Heart left ventricle (tissue), 16 donors: ENCODE results near the gene CDA. TPM values are rescaled to one million over a fixed set of nuclear protein-coding genes. Genes with fewer than 3 reads are reported as not detected.

Experiments used
- ATAC-seq, 4 donors: fragments of 200-7000 bp; cut with Tn5 transposase; one replicate each; pipeline ENCODE4 v1.9.1; 2020 to 2022; ENCODE audit warnings: moderate library complexity in 4 of 4, mild to moderate bottlenecking in 3 of 4, moderate number of reproducible peaks in 1 of 4
- DNase-seq, 5 donors: peaks; one replicate each; pipeline ENCODE4 v3.0.0-alpha.2; 2020
- H3K27ac ChIP-seq, 12 donors: fragments of 200-600 bp; sonication (generic) in 4 of 12; one replicate each; pipeline versions ENCODE4 v1.5.0 to v1.8.0; 2016 to 2022; ENCODE audit warnings: mild to moderate bottlenecking in 2 of 12
- H3K27me3 ChIP-seq, 9 donors: fragments of 200-600 bp; sonication (generic) in 2 of 9; one replicate each; pipeline versions ENCODE4 v1.5.1 to v1.8.0; 2016 to 2022; ENCODE audit warnings: mild to moderate bottlenecking in 3 of 9
- H3K36me3 ChIP-seq, 9 donors: fragments of 200-600 bp; sonication (generic) in 2 of 9; one replicate each; pipeline versions ENCODE4 v1.5.0 to v1.8.0; 2018 to 2022; ENCODE audit warnings: mild to moderate bottlenecking in 2 of 9
- H3K4me1 ChIP-seq, 12 donors: fragments of 200-600 bp; sonication (generic) in 4 of 12; one replicate each; pipeline versions ENCODE4 v1.5.0 to v1.8.0; 2016 to 2022; ENCODE audit warnings: mild to moderate bottlenecking in 3 of 12
- H3K4me3 ChIP-seq, 12 donors: fragments of 200-600 bp; sonication (generic) in 4 of 12; one replicate each; pipeline versions ENCODE4 v1.5.0 to v1.8.0; 2017 to 2022; ENCODE audit warnings: mild to moderate bottlenecking in 9 of 12, moderate library complexity in 4 of 12
- H3K9me3 ChIP-seq, 12 donors: fragments of 200-600 bp; sonication (generic) in 4 of 12; one replicate each; pipeline versions ENCODE4 v1.5.0 to v1.8.0; 2016 to 2022; ENCODE audit warnings: mild to moderate bottlenecking in 1 of 12
- POLR2A ChIP-seq, 2 donors: fragments of 450-650 bp; IDR thresholded peaks; one replicate each; pipeline ENCODE4 v1.6.1; 2017; ENCODE audit warnings: antibody characterized with exemption in 2 of 2, mild to moderate bottlenecking in 2 of 2, moderate library complexity in 2 of 2
- WGBS, 4 donors: extraction: QIAGEN DNeasy Blood & Tissue Kit in 2 of 4; methylation state at CpG; one replicate each; pipeline versions ENCODE4 v1.1.5 to v1.1.7; 2013 to 2018; 5-methylcytosine and 5-hydroxymethylcytosine counted together
- intact Hi-C, 10 donors: fragments of 100-400 bp; cut with DNase I; formaldehyde crosslinking; loops; one replicate each; pipeline versions ENCODE4 v1.11.1 to v1.14.2; 2022
- polyA plus RNA-seq, 2 donors: library from polyadenylated mRNA; stranded (reverse); fragments of 200-250 nt; gene quantifications; one replicate each; pipeline ENCODE4 v1.2.3, GENCODE V29; 2013
- total RNA-seq, 9 donors: library from RNA; depleted of rRNA in 2 of 9; stranded (reverse); fragments of >200 nt in 2 of 9; fragmentation: NEBNext Ultra II Directional in 3 of 9; extraction: Animal tissue kit (Norgen Biotek cat#: 25700) in 3 of 9; gene quantifications; one replicate each; pipeline versions ENCODE4 v1.1.0 to v1.2.4, GENCODE V29; 2016 to 2023
- TF ChIP-seq, protein P1 (sequence below), 12 donors: fragments of 200-600 bp; sonication (generic) in 4 of 12; IDR thresholded peaks; one replicate each; pipeline versions ENCODE4 v1.5.0 to v1.8.0; 2018 to 2022; ENCODE audit warnings: antibody characterized with exemption in 12 of 12, mild to moderate bottlenecking in 5 of 12
- donor health status: ischemic (EF 13 %, LVEDD 7.1; RV severe dilation, severe dysfunction).
- donor health status: healthy with polysubstance abuse.
- donor health status: DM: no; HTN: yes; CAD: no.
- donor health status: DM: no; HTN: no; CAD: no.
- donor health status: ischemic (EF 25% LVEDD 6.9; RV normal size, moderate dysfunction).
- donor health status: ischemic (EF 25% LVEDD 5.7; RV mildly dilated, moderate dysfunction).
- donor health status: healthy.
- donor health status: DM: yes; HTN: yes; CAD: no.
- donor health status: ischemic (EF 35%, LVEDD 5.7; RV mildly dilated, moderate dysfunction).
- donor health status: nonischemic (EF 11% LVEDD 7.7; RV severe dilation, severe dysfunction).
- donor health status: DM: yes; HTN: yes; CAD: no.
- donor health status: PGD.
- donor health status: ischemic (EF 29% LVEDD 5.4; RV normal size, mild dysfunction).
- donor health status: nonischemic (EF 23%, LVEDD 6.1; RV moderate dilation, normal function).

CDA gene
- total and polyA plus RNA-seq, 11 donors, result 0.63 to 7.6 (median 2.9) TPM

- H3K27me3 ChIP-seq, result peaks cover 0 to 10% (median 0%) of the 10 kb centered on the region in 9 donors
- DNase-seq (no peak), ATAC-seq (no peak)
- 52 to 64% (median 58%) methylated on average over 4 of the region's 4 CpGs for WGBS, 4 donors
- H3K4me3 ChIP-seq, result no peak overlapping the region
- TF ChIP-seq, protein P1, sequence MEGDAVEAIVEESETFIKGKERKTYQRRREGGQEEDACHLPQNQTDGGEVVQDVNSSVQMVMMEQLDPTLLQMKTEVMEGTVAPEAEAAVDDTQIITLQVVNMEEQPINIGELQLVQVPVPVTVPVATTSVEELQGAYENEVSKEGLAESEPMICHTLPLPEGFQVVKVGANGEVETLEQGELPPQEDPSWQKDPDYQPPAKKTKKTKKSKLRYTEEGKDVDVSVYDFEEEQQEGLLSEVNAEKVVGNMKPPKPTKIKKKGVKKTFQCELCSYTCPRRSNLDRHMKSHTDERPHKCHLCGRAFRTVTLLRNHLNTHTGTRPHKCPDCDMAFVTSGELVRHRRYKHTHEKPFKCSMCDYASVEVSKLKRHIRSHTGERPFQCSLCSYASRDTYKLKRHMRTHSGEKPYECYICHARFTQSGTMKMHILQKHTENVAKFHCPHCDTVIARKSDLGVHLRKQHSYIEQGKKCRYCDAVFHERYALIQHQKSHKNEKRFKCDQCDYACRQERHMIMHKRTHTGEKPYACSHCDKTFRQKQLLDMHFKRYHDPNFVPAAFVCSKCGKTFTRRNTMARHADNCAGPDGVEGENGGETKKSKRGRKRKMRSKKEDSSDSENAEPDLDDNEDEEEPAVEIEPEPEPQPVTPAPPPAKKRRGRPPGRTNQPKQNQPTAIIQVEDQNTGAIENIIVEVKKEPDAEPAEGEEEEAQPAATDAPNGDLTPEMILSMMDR (IDR thresholded peaks at IDR 0.05), result no peak
- intact Hi-C loops, result loop anchor here in 1 of 10 donors (5.0 kb wide), 1 partner anchor 33 kb away; no protein-coding TSS in a partner anchor
- no peaks in the 10 kb centered on the region for H3K9me3 ChIP-seq
- H3K27ac ChIP-seq, result no peak overlapping the region
- H3K36me3 ChIP-seq, result no peaks in the 10 kb centered on the region
- H3K4me1 ChIP-seq, result no peaks in the 10 kb centered on the region
These were observed 23.7 kb upstream of the CDA start for GRCh38 chr1:20565234-20565633.

DNA sequence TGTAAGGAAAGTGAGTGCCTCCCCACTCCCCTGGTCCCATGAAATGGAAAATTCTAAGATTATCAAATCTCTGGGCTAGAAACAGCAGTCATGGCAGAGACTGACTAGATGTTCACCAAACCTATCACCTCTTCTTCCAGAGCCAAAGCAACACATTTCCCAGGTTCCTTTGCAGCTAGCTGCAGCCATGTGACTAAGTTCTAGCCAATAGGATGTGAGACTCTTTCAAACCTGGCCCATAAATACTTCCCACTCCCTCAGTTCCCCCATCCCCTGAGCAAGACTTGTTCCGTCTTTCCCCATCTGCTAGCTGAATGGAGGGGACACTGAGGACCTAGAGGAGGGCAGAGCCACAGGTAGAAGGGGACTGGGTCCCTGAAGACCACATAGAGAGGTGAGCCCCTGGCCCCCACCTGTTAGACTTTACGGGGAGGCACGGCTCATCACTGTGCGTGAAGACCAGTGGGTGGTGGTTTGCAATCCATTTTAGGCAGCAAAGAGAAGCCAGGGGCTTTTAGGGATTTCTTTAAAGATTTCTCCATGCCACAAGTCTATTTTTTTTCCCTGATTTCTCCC lies 19.3 kb upstream of the CDA start:
- intact Hi-C loops, result loop anchor here in 2 of 10 donors (5.0 to 10.0 kb wide), 2 partner anchors 37 to 45 kb away; no protein-coding TSS in a partner anchor
- TF ChIP-seq, protein P1 (IDR thresholded peaks at IDR 0.05), result no peak
- no peak for TF ChIP-seq POLR2A (IDR thresholded peaks at IDR 0.05)
- ATAC-seq, result no peak
- no peaks in the 10 kb centered on the region for H3K4me1 ChIP-seq
- peaks cover 0 to 10% (median 0%) of the 10 kb centered on the region in 9 donors for H3K27me3 ChIP-seq
- no peaks in the 10 kb centered on the region for H3K36me3 ChIP-seq
- 81 to 93% (median 89%) methylated on average over 4 of the region's 4 CpGs for WGBS, 4 donors
- peaks cover 0 to 14% (median 0%) of the 10 kb centered on the region in 12 donors for H3K9me3 ChIP-seq
- no peak overlapping the region for H3K27ac ChIP-seq
- DNase-seq, result no peak
- no peak overlapping the region for H3K4me3 ChIP-seq

- Histone ChIP-seq H3K27ac (no peak overlapping the region), H3K9me3 (peaks cover 0 to 14% (median 0%) of the 10 kb centered on the region in 12 donors), H3K4me1 (peaks cover 0 to 4% (median 0%) of the 10 kb centered on the region in 12 donors), H3K27me3 (peaks cover 0 to 10% (median 0%) of the 10 kb centered on the region in 9 donors), H3K4me3 (no peak overlapping the region), H3K36me3 (no peaks in the 10 kb centered on the region)
- TF ChIP-seq, protein P1 (IDR thresholded peaks at IDR 0.05), result no peak
- TF ChIP-seq POLR2A (IDR thresholded peaks at IDR 0.05), result no peak
- 81 to 88% (median 83%) methylated on average over 5 of the region's 5 CpGs for WGBS, 4 donors
- ATAC-seq, result no peak
- intact Hi-C loops, result loop anchor here in 1 of 10 donors (10.0 kb wide), 1 partner anchor 47 kb away; no protein-coding TSS in a partner anchor
- DNase-seq, result no peak
These were observed 17.5 kb upstream of the CDA start for GRCh38 chr1:20571427-20571826.

GRCh38 chr1:20573987-20574386 lies 14.9 kb upstream of the CDA start:
- DNase-seq, result no peak
- ATAC-seq, result no peak
- Histone ChIP-seq H3K27ac (no peak overlapping the region), H3K4me3 (no peak overlapping the region), H3K36me3 (no peaks in the 10 kb centered on the region), H3K9me3 (peaks cover 0 to 14% (median 0%) of the 10 kb centered on the region in 12 donors), H3K27me3 (peaks cover 0 to 10% (median 0%) of the 10 kb centered on the region in 9 donors), H3K4me1 (peaks cover 0 to 4% (median 0%) of the 10 kb centered on the region in 12 donors)
- WGBS, 4 donors, result 77 to 92% (median 86%) methylated on average over 1 of the region's 1 CpG
- TF ChIP-seq, protein P1 (IDR thresholded peaks at IDR 0.05), result no peak
- no peak for TF ChIP-seq POLR2A (IDR thresholded peaks at IDR 0.05)
- intact Hi-C loops, result loop anchor here in 4 of 10 donors (2.0 to 10.0 kb wide), 5 partner anchors 49 to 67 kb away; partner anchors contain the start of gene PINK1 (in 2 of the 4)
